Lower lobe of right lung (tissue), 2 donors: ENCODE results near the gene MUC4. TPM values are rescaled to one million over a fixed set of nuclear protein-coding genes. Genes with fewer than 3 reads are reported as not detected.
A peak's percentile ranks its signal among the peaks of the same experiment; 100 is the strongest.
"Not testable (repeated sequence)": the region's sequence is repeated elsewhere in the genome, so short reads cannot be mapped to it uniquely, and the experiment has no call there.

Source experiments
- ATAC-seq, 2 donors: fragments of 200-7000 bp; cut with Tn5 transposase; one replicate each; pipeline ENCODE4 v1.9.1; 2020 to 2022; ENCODE audit warnings: mild to moderate bottlenecking in 2 of 2, moderate library complexity in 2 of 2
- DNase-seq: peaks from one replicate; pipeline ENCODE4 v3.0.0-alpha.2; 2020
- H3K27ac ChIP-seq: fragments of 200-600 bp; one replicate; pipeline ENCODE4 v1.8.0; 2022
- H3K27me3 ChIP-seq: fragments of 200-600 bp; one replicate; pipeline ENCODE4 v1.8.0; 2022; ENCODE audit warnings: low read depth
- H3K36me3 ChIP-seq: fragments of 200-600 bp; one replicate; pipeline ENCODE4 v1.8.0; 2022; ENCODE audit warnings: mild to moderate bottlenecking
- H3K4me1 ChIP-seq: fragments of 200-600 bp; one replicate; pipeline ENCODE4 v1.8.0; 2022
- H3K4me3 ChIP-seq: fragments of 200-600 bp; one replicate; pipeline ENCODE4 v1.8.0; 2022; ENCODE audit warnings: mild to moderate bottlenecking
- H3K9me3 ChIP-seq: fragments of 200-600 bp; one replicate; pipeline ENCODE4 v1.8.0; 2022
- CTCF ChIP-seq: fragments of 200-600 bp; IDR thresholded peaks from one replicate; pipeline ENCODE4 v1.8.0; 2022; ENCODE audit warnings: antibody characterized with exemption, mild to moderate bottlenecking
- intact Hi-C: fragments of 100-400 bp; cut with DNase I; formaldehyde crosslinking; loops from one replicate; pipeline ENCODE4 v1.11.0; 2022
- total RNA-seq: library from RNA; stranded (reverse); fragmentation: NEBNext Ultra II Directional; extraction: Animal tissue kit (Norgen Biotek cat#: 25700); gene quantifications from one replicate; pipeline ENCODE4 v1.2.1, GENCODE V29; 2021
- donor health status: DM: no; HTN: yes; CAD: no; lungs with severe emphysema.

MUC4 gene
- total RNA-seq, 1 donor from 2014 or later, result 7.9 TPM

- intact Hi-C loops, result no loop called here
- Histone ChIP-seq H3K4me3 (no peak overlapping the region), H3K9me3 (no peaks in the 10 kb centered on the region), H3K36me3 (no peaks in the 10 kb centered on the region), H3K27ac (no peak overlapping the region), H3K27me3 (no peaks in the 10 kb centered on the region), H3K4me1 (no peaks in the 10 kb centered on the region)
- DNase-seq (no peak), ATAC-seq (no peak)
- no peak for TF ChIP-seq CTCF
Observed at GRCh38 chr3:195834675-195835583, 23.2 kb upstream of the MUC4 start.

- intact Hi-C loops, result no loop called here
Observed at GRCh38 chr3:195829897-195830254, 18.1 kb upstream of the MUC4 start.

GRCh38 chr3:195828762-195829161 is 17.0 kb upstream of the MUC4 start:
- Histone ChIP-seq H3K36me3 (no peaks in the 10 kb centered on the region), H3K4me3 (no peak overlapping the region), H3K9me3 (no peaks in the 10 kb centered on the region), H3K27ac (no peak overlapping the region), H3K4me1 (no peaks in the 10 kb centered on the region), H3K27me3 (peaks cover 3% of the 10 kb centered on the region)
- intact Hi-C loops, result no loop called here
- ATAC-seq (no peak), DNase-seq (no peak)
- TF ChIP-seq CTCF, result no peak

More at GRCh38 chr3:195829897-195830254, 18.1 kb upstream of the MUC4 start:
- Histone ChIP-seq H3K27ac (no peak overlapping the region), H3K27me3 (peaks cover 2% of the 10 kb centered on the region), H3K36me3 (no peaks in the 10 kb centered on the region), H3K4me1 (no peaks in the 10 kb centered on the region), H3K4me3 (no peak overlapping the region), H3K9me3 (no peaks in the 10 kb centered on the region)
- ATAC-seq (peak; percentile 77 to 81), DNase-seq (peak; percentile 76)
- TF ChIP-seq CTCF, result no peak

GRCh38 chr3:195825857-195826804 is 14.4 kb upstream of the MUC4 start:
- Histone ChIP-seq H3K27me3 (peaks cover 3% of the 10 kb centered on the region), H3K27ac (no peak overlapping the region), H3K4me1 (no peaks in the 10 kb centered on the region), H3K36me3 (no peaks in the 10 kb centered on the region), H3K9me3 (no peaks in the 10 kb centered on the region), H3K4me3 (no peak overlapping the region)
- DNase-seq (no peak), ATAC-seq (no peak)
- intact Hi-C loops, result no loop called here
- TF ChIP-seq CTCF, result no peak

GRCh38 chr3:195825191-195825588 is 13.5 kb upstream of the MUC4 start:
- intact Hi-C loops, result no loop called here
- Histone ChIP-seq H3K27me3 (peaks cover 3% of the 10 kb centered on the region), H3K4me3 (no peak overlapping the region), H3K4me1 (no peaks in the 10 kb centered on the region), H3K27ac (no peak overlapping the region), H3K9me3 (no peaks in the 10 kb centered on the region), H3K36me3 (no peaks in the 10 kb centered on the region)
- ATAC-seq, result peak in 1 of 2 donors; percentile 10
- DNase-seq, result no peak
- no peak for TF ChIP-seq CTCF

- intact Hi-C loops, result not testable (repeated sequence)
Observed at GRCh38 chr3:195824425-195825190, 12.9 kb upstream of the MUC4 start.

More at GRCh38 chr3:195824425-195825190, 12.9 kb upstream of the MUC4 start:
- H3K4me1 ChIP-seq, H3K4me3 ChIP-seq, H3K36me3 ChIP-seq, H3K27ac ChIP-seq, H3K27me3 ChIP-seq, ATAC-seq, H3K9me3 ChIP-seq, DNase-seq: not testable (repeated sequence)
